ENCODE data around the gene TRMT6. TPM values are rescaled to one million over a fixed set of nuclear protein-coding genes. Genes with fewer than 3 reads are reported as not detected.
A peak's percentile ranks its signal among the peaks of the same experiment; 100 is the strongest.

The TRMT6 gene
- 10 to 100 TPM; 11.6 to 13.1 TPM for total RNA-seq

DNA sequence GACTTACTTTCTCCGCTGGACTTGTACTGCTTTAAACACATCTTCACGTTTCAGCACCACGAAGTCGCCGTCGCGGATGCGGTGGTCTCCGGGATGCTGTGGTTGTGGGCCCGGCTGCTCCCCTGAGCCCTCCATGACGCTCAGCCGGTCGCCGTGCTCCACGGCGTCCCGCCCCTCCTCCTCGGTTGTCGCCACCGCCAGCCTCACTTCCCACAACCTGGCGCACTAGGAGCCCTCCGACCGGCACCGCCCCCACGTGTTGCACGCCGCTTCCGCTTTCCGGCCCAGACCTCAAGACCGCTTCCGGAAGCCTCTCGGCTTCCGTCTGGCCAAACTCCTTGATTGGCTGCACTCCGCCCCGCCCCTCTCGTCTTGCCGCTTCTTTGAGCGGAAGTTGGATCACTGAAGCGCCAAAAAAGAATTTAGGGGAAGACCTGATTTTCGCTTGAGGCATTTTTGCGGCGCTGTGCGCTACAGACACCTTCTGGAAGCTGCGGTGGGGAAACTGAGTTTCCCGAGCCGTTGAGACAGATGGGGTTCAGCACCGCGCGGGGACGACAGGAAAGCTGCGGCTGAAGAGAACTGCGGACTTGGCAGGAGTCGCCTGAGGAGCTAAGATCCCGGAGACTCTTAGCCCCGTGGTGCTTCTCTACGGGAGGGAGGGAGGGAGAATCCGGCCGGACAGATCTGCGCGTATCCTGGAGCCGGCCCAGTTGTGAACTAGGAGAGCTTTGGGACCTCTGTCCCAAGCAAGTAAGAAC, at the start of gene TRMT6, which contains the start of gene MCM8:
TRMT6 (minus strand) TSS at position 263 of the 761 bp plus-strand sequence; CDS start at position 135, 128 bp downstream.
MCM8 (plus strand) TSS at position 382 of the 761 bp plus-strand sequence. CDS start 1,364 bp downstream, outside the sequence.
- Histone ChIP-seq H3K36me3 (peaks cover 23% of the 10 kb centered on the region), H3K27ac (peak within 1 kb of the TSS; percentile 65 to 72), H3K27me3 (no peaks in the 10 kb centered on the region), H3K9me3 (no peaks in the 10 kb centered on the region), H3K4me1 (peaks cover 0 to 19% of the 10 kb centered on the region in 2 donors), H3K4me3 (peak within 1 kb of the TSS; percentile 72 to 75)
- TF ChIP-seq CTCF (IDR thresholded peaks at IDR 0.05) = no peak
- DNase-seq (ENCODE audit: low spot score) = peak; percentile 98

DNA sequence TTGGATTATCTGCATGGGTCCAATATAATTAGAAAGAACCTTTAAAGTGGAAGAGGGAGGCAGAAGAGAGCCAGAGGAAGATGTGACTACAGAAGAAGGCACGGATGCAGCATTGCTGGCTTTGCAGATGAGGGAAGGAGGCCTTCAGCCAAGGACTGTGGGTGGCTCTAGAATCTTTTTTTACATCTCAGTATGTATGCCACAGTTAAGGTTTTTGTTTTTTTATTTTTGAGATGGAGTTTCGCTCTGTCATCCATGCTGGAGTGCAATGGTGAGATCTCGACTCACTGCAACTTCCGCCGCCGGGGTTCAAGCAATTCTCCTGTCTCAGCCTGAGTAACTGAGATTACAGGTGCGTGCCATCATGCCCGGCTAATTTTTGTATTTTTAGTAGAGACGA, 49.5 kb upstream of the TRMT6 start:
- Histone ChIP-seq H3K4me3 (no peak overlapping the region), H3K36me3 (no peaks in the 10 kb centered on the region), H3K27me3 (no peaks in the 10 kb centered on the region), H3K27ac (no peak overlapping the region), H3K4me1 (peaks cover 0 to 2% of the 10 kb centered on the region in 2 donors), H3K9me3 (no peaks in the 10 kb centered on the region)
- no peak for TF ChIP-seq CTCF (IDR thresholded peaks at IDR 0.05)
- DNase-seq (ENCODE audit: low spot score) = no peak

DNA sequence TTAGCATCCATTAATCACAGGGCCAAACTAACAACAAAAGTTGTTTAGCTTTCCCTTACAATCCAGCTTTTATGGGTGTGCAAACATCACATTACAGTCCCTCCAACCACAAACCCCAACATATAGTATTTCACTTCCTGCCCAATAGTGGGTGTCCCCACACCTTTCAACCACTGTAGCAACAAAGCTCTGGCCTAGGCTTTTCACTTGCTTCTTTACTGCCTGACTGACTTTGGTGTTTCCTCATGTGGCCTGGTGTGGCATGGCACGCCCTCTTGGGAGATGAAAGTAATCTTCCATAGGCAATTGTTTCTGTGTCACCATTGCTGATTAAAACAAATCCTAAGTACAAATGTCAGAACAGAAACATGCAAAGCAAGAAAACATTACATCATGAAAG, 46.4 kb upstream of the TRMT6 start:
- no peak overlapping the region for H3K27ac ChIP-seq
- no peak overlapping the region for H3K4me3 ChIP-seq
- H3K9me3 ChIP-seq = no peaks in the 10 kb centered on the region
- no peak for TF ChIP-seq CTCF (IDR thresholded peaks at IDR 0.05)
- no peaks in the 10 kb centered on the region for H3K27me3 ChIP-seq
- no peaks in the 10 kb centered on the region for H3K4me1 ChIP-seq
- no peaks in the 10 kb centered on the region for H3K36me3 ChIP-seq
- no peak for DNase-seq (ENCODE audit: low spot score)

DNA sequence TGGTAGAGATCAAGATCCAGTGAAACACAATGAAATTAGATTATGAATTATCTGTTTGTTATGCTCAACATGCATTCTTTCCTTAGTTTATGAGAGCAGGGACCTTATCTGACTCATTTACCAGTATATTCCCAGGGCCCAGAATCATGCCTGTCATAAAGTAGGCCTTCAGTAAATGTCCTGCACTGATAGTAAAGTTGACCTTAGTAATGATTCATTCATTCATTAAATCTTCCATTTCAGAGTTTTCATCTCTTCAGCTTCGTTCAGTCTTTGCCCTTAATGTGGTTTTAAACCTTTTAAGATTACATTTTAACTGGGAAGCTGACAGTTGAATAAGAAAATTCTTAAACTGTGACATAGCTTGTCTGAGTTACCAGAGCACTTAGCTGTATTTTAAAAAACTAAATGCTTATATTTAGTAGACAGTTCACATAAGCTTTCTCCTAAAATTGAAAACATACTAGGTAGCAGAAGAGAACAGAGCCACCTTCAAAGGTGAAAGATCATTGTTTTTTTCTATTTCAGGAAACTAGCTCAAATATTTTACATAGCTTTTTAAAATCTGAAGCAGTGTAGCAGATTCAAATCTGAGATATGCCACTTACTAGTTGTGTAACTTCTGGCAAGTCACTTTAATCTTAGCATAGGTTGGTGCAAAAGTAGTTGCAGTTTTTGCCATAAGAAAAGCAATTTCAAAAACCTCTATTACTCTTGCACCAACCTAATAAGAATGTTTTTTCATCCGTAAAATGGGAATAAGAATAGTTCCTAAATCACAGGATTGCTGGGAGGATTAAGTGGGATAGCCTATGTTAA, 41.5 kb upstream of the TRMT6 start:
- TF ChIP-seq CTCF (IDR thresholded peaks at IDR 0.05) = no peak
- Histone ChIP-seq H3K4me1 (no peaks in the 10 kb centered on the region), H3K27ac (no peak overlapping the region), H3K36me3 (peaks cover 3% of the 10 kb centered on the region), H3K27me3 (no peaks in the 10 kb centered on the region), H3K9me3 (no peaks in the 10 kb centered on the region), H3K4me3 (no peak overlapping the region)
- DNase-seq (ENCODE audit: low spot score) = no peak

DNA sequence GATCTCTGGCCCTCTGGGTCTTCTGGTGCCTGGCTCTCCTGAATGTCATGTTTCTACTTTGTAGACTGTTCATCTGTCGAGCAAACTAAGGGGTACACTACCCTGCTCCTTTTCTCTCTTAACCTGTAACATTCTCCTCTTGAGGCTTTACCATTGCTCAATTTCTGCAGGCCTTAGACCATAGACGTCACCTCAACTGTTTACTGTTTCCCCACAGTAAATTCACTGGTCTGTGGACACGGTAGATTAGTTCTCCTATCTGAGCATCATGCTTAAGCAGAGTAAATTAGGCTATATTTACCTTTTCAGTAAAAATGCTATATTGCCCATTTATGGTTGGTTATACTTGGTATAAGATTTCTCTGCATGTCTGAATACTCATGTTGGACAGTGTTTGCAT, 40.6 kb upstream of the TRMT6 start:
- TF ChIP-seq CTCF (IDR thresholded peaks at IDR 0.05) = no peak
- Histone ChIP-seq H3K4me3 (no peak overlapping the region), H3K27me3 (no peaks in the 10 kb centered on the region), H3K4me1 (no peaks in the 10 kb centered on the region), H3K9me3 (no peaks in the 10 kb centered on the region), H3K27ac (no peak overlapping the region), H3K36me3 (peaks cover 3% of the 10 kb centered on the region)
- DNase-seq (ENCODE audit: low spot score) = no peak

Measured in right atrium auricular region (tissue), 2 donors.